Measurements from ENCODE around the gene VKORC1.

VKORC1 gene

GRCh38 chr16:31135535-31136286 lies 41.1 kb upstream of the VKORC1 start, which contains the start of gene PRSS8:
Gene PRSS8 (minus strand): TSS chr16:31135727. CDS start chr16:31135498, 229 bp downstream.
- peak within 1 kb of the TSS; percentile 78 for H3K4me3 ChIP-seq (ENCODE audit: low read depth, low read length)
- H3K27ac ChIP-seq (ENCODE audit: low read depth, low read length): peak within 1 kb of the TSS; percentile 91
- H3K9me3 ChIP-seq (ENCODE audit: control insufficient read depth, insufficient read depth, low read length): no peaks in the 10 kb centered on the region
- H3K4me1 ChIP-seq (ENCODE audit: control insufficient read depth, insufficient read depth, low read length): peaks cover 40% of the 10 kb centered on the region
- no peaks in the 10 kb centered on the region for H3K27me3 ChIP-seq (ENCODE audit: control insufficient read depth, insufficient read depth, low read length)
- peaks cover 25% of the 10 kb centered on the region for H3K36me3 ChIP-seq (ENCODE audit: control insufficient read depth, insufficient read depth, low read length)
- peak within 1 kb of the TSS; percentile 76 for H3K9ac ChIP-seq (ENCODE audit: low read depth, low read length)

GRCh38 chr16:31134625-31135534 lies 40.3 kb upstream of the VKORC1 start:
- H3K27ac ChIP-seq (ENCODE audit: low read depth, low read length): peak overlapping the region; percentile 91
- no peaks in the 10 kb centered on the region for H3K27me3 ChIP-seq (ENCODE audit: control insufficient read depth, insufficient read depth, low read length)
- H3K36me3 ChIP-seq (ENCODE audit: control insufficient read depth, insufficient read depth, low read length): peaks cover 25% of the 10 kb centered on the region
- peaks cover 43% of the 10 kb centered on the region for H3K4me1 ChIP-seq (ENCODE audit: control insufficient read depth, insufficient read depth, low read length)
- peak overlapping the region; percentile 78 for H3K4me3 ChIP-seq (ENCODE audit: low read depth, low read length)
- H3K9ac ChIP-seq (ENCODE audit: low read depth, low read length): peak overlapping the region; percentile 76
- no peaks in the 10 kb centered on the region for H3K9me3 ChIP-seq (ENCODE audit: control insufficient read depth, insufficient read depth, low read length)

- Histone ChIP-seq H3K9ac (ENCODE audit: low read depth, low read length) (no peak overlapping the region), H3K4me3 (ENCODE audit: low read depth, low read length) (peak overlapping the region; percentile 78), H3K27ac (ENCODE audit: low read depth, low read length) (peak overlapping the region; percentile 91)
Measured at GRCh38 chr16:31134091-31134571, 39.5 kb upstream of the VKORC1 start.

DNA sequence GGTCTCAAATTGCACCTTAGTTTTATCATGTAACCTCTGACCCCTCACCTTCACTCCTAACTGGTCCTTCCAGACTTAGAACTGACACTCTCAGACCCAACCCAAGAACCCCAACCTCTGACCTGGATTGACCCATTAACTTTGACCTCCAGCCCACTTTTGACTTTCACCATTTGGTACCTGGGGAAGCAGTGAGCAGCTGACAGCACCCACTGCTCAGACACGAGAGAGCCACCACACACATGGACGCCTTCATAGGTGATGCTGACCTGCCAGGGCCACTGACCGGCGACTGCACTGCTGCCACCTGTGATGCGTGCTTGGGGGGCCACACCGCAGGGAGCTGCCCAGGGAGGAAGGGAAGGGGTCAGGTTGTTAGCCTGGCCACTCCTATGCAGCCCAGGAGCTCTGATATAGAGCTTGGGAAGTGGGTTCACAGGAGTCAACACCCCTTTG lies 38.5 kb upstream of the VKORC1 start:
- no peaks in the 10 kb centered on the region for H3K9me3 ChIP-seq (ENCODE audit: control insufficient read depth, insufficient read depth, low read length)
- no peaks in the 10 kb centered on the region for H3K27me3 ChIP-seq (ENCODE audit: control insufficient read depth, insufficient read depth, low read length)
- H3K9ac ChIP-seq (ENCODE audit: low read depth, low read length): no peak overlapping the region
- H3K27ac ChIP-seq (ENCODE audit: low read depth, low read length): no peak overlapping the region
- H3K36me3 ChIP-seq (ENCODE audit: control insufficient read depth, insufficient read depth, low read length): peaks cover 25% of the 10 kb centered on the region
- H3K4me1 ChIP-seq (ENCODE audit: control insufficient read depth, insufficient read depth, low read length): peaks cover 30% of the 10 kb centered on the region
- no peak overlapping the region for H3K4me3 ChIP-seq (ENCODE audit: low read depth, low read length)

More at GRCh38 chr16:31134091-31134571, 39.5 kb upstream of the VKORC1 start:
- peaks cover 25% of the 10 kb centered on the region for H3K36me3 ChIP-seq (ENCODE audit: control insufficient read depth, insufficient read depth, low read length)
- no peaks in the 10 kb centered on the region for H3K27me3 ChIP-seq (ENCODE audit: control insufficient read depth, insufficient read depth, low read length)
- no peaks in the 10 kb centered on the region for H3K9me3 ChIP-seq (ENCODE audit: control insufficient read depth, insufficient read depth, low read length)
- peaks cover 40% of the 10 kb centered on the region for H3K4me1 ChIP-seq (ENCODE audit: control insufficient read depth, insufficient read depth, low read length)

- H3K36me3 ChIP-seq (ENCODE audit: control insufficient read depth, insufficient read depth, low read length): peaks cover 30% of the 10 kb centered on the region
- H3K4me3 ChIP-seq (ENCODE audit: low read depth, low read length): no peak overlapping the region
- no peaks in the 10 kb centered on the region for H3K27me3 ChIP-seq (ENCODE audit: control insufficient read depth, insufficient read depth, low read length)
- peaks cover 30% of the 10 kb centered on the region for H3K4me1 ChIP-seq (ENCODE audit: control insufficient read depth, insufficient read depth, low read length)
- H3K9me3 ChIP-seq (ENCODE audit: control insufficient read depth, insufficient read depth, low read length): no peaks in the 10 kb centered on the region
- no peak overlapping the region for H3K9ac ChIP-seq (ENCODE audit: low read depth, low read length)
- no peak overlapping the region for H3K27ac ChIP-seq (ENCODE audit: low read depth, low read length)
Measured at GRCh38 chr16:31132303-31132979, 37.8 kb upstream of the VKORC1 start.

- no peaks in the 10 kb centered on the region for H3K9me3 ChIP-seq (ENCODE audit: control insufficient read depth, insufficient read depth, low read length)
- H3K4me1 ChIP-seq (ENCODE audit: control insufficient read depth, insufficient read depth, low read length): peaks cover 30% of the 10 kb centered on the region
- H3K27ac ChIP-seq (ENCODE audit: low read depth, low read length): no peak overlapping the region
- H3K9ac ChIP-seq (ENCODE audit: low read depth, low read length): no peak overlapping the region
- H3K27me3 ChIP-seq (ENCODE audit: control insufficient read depth, insufficient read depth, low read length): no peaks in the 10 kb centered on the region
- peaks cover 31% of the 10 kb centered on the region for H3K36me3 ChIP-seq (ENCODE audit: control insufficient read depth, insufficient read depth, low read length)
- H3K4me3 ChIP-seq (ENCODE audit: low read depth, low read length): no peak overlapping the region
Measured at GRCh38 chr16:31131841-31132271, 37.3 kb upstream of the VKORC1 start.

GRCh38 chr16:31131416-31131815 lies 36.8 kb upstream of the VKORC1 start:
- Histone ChIP-seq H3K27ac (ENCODE audit: low read depth, low read length) (peak overlapping the region; percentile 57), H3K36me3 (ENCODE audit: control insufficient read depth, insufficient read depth, low read length) (peaks cover 31% of the 10 kb centered on the region), H3K4me3 (ENCODE audit: low read depth, low read length) (no peak overlapping the region), H3K27me3 (ENCODE audit: control insufficient read depth, insufficient read depth, low read length) (no peaks in the 10 kb centered on the region), H3K4me1 (ENCODE audit: control insufficient read depth, insufficient read depth, low read length) (peaks cover 30% of the 10 kb centered on the region), H3K9ac (ENCODE audit: low read depth, low read length) (no peak overlapping the region), H3K9me3 (ENCODE audit: control insufficient read depth, insufficient read depth, low read length) (no peaks in the 10 kb centered on the region)

- peaks cover 31% of the 10 kb centered on the region for H3K36me3 ChIP-seq (ENCODE audit: control insufficient read depth, insufficient read depth, low read length)
- H3K9me3 ChIP-seq (ENCODE audit: control insufficient read depth, insufficient read depth, low read length): no peaks in the 10 kb centered on the region
- H3K9ac ChIP-seq (ENCODE audit: low read depth, low read length): no peak overlapping the region
- H3K27ac ChIP-seq (ENCODE audit: low read depth, low read length): peak overlapping the region; percentile 57
- no peak overlapping the region for H3K4me3 ChIP-seq (ENCODE audit: low read depth, low read length)
- H3K4me1 ChIP-seq (ENCODE audit: control insufficient read depth, insufficient read depth, low read length): peaks cover 27% of the 10 kb centered on the region
- H3K27me3 ChIP-seq (ENCODE audit: control insufficient read depth, insufficient read depth, low read length): no peaks in the 10 kb centered on the region
Measured at GRCh38 chr16:31130899-31131298, 36.3 kb upstream of the VKORC1 start.

DNA sequence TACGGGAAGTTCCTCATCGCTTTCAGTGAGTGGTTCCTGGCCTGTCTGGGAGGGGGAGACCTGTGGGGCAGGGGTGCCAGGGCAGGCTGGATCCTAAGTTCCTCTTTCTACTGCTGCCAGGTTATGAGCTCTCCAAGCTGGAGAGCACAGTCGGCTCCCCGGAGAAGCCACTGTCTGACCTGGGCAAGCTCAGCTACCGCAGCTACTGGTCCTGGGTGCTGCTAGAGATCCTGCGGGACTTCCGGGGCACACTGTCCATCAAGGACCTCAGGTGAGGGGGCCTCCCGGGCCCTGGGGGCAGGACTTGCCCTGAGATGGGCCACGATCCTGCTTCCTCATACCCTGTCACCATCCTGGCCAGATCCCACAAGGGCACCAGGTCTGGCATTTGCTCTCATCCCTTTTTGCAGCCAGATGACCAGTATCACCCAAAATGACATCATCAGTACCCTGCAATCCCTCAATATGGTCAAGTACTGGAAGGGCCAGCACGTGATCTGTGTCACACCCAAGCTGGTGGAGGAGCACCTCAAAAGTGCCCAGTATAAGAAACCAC lies 35.8 kb upstream of the VKORC1 start:
- Histone ChIP-seq H3K27ac (ENCODE audit: low read depth, low read length) (no peak overlapping the region), H3K27me3 (ENCODE audit: control insufficient read depth, insufficient read depth, low read length) (no peaks in the 10 kb centered on the region), H3K4me3 (ENCODE audit: low read depth, low read length) (no peak overlapping the region), H3K36me3 (ENCODE audit: control insufficient read depth, insufficient read depth, low read length) (peaks cover 31% of the 10 kb centered on the region), H3K9me3 (ENCODE audit: control insufficient read depth, insufficient read depth, low read length) (no peaks in the 10 kb centered on the region), H3K9ac (ENCODE audit: low read depth, low read length) (no peak overlapping the region), H3K4me1 (ENCODE audit: control insufficient read depth, insufficient read depth, low read length) (peaks cover 25% of the 10 kb centered on the region)

DNA sequence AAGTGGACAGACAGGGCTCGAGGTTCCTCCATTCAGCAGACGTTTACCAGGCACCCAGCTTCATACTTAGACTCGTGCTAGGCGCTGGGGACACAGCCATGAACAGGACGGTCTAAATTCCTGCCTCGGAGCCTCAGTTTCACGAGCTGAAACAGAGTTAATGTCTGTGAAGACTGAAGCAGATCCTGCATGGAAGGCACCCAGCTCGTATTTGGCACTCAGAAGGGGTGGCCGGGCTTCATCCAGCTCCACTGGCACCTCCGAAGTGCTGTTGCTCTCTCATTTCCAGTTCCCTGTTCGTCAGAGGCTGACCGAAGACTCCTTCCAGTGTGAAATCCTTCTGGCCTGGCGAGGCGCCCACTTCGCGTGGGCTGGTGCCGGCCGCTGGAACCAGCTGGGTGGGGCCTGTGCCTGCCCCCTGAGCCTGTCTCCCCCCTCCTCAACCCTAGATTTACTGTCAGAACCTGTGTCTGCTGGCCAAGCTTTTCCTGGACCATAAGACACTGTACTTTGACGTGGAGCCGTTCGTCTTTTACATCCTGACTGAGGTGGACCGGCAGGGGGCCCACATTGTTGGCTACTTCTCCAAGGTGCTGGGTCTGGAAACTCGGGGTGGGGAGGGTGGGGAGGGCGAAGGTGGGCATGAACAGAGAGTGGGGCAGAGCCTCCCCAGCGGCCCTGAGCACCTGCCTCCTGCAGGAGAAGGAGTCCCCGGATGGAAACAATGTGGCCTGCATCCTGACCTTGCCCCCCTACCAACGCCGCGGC lies 35.2 kb upstream of the VKORC1 start:
- Histone ChIP-seq H3K9ac (ENCODE audit: low read depth, low read length) (no peak overlapping the region), H3K4me3 (ENCODE audit: low read depth, low read length) (no peak overlapping the region), H3K27ac (ENCODE audit: low read depth, low read length) (no peak overlapping the region), H3K27me3 (ENCODE audit: control insufficient read depth, insufficient read depth, low read length) (no peaks in the 10 kb centered on the region), H3K36me3 (ENCODE audit: control insufficient read depth, insufficient read depth, low read length) (peaks cover 31% of the 10 kb centered on the region), H3K4me1 (ENCODE audit: control insufficient read depth, insufficient read depth, low read length) (peaks cover 25% of the 10 kb centered on the region), H3K9me3 (ENCODE audit: control insufficient read depth, insufficient read depth, low read length) (no peaks in the 10 kb centered on the region)

All from HUES48 (cell line).